GM18951 (cell line): ENCODE data around the gene VPS41.

Source experiments
- POLR2A ChIP-seq: IDR thresholded peaks from 4 replicates; pipeline ENCODE4 v1.6.1; 2011; ENCODE audit warnings: mild to moderate bottlenecking; ENCODE audit not compliant: insufficient read length, insufficient read depth; ENCODE audit errors: extremely low read depth
- in situ Hi-C: fragments of 300-500 bp; cut with MboI; formaldehyde crosslinking; loops from one replicate; pipeline ENCODE4 v1.12.0; 2022; ENCODE audit warnings: low sequenced_read_pairs, mixed read lengths, inconsistent platforms; ENCODE audit not compliant: unreplicated experiment

The VPS41 gene

GRCh38 chr7:38828026-38828425 is 81.0 kb downstream of the VPS41 start:
- no peak for TF ChIP-seq POLR2A
- in situ Hi-C loops: no loop called here

DNA sequence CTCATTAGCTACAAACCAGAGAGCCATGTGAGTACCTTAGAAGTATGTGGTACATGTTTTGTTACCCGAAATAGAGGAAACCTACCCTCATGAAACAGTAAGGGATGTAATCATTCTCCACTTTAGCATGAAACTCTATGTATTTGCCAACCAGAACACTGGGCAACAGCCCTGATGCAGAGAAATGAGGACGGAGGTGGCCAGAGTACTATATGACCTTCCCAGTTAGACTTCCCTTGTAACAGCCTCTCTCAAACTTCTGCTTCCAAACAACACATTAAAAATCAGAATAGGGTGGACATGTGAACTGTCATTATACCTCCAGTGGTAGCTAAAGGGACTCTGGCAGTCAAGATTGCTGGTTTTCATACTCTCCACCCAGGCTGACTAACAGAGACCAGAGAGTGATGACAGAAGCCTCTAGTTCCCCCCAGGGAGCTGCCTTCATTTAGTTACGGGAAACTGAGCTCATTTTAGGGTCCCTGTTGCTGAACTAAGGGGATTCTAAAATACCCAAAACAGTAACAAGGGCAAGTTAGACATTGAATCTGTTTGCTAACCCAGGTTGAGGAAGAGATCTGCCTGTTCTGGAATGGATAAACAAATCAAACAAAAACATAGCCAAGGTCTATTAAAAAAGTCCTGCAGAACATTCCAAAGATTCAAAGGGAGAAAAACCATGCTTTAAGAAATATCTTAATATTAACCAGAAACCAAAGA is 83.1 kb downstream of the VPS41 start:
- no peak for TF ChIP-seq POLR2A
- in situ Hi-C loops: no loop called here

- in situ Hi-C loops: no loop called here
- TF ChIP-seq POLR2A: no peak
Observed at GRCh38 chr7:38824948-38825347, 84.0 kb downstream of the VPS41 start.

- TF ChIP-seq POLR2A: no peak
- in situ Hi-C loops: no loop called here
Observed at GRCh38 chr7:38822549-38822948, 86.4 kb downstream of the VPS41 start.

DNA sequence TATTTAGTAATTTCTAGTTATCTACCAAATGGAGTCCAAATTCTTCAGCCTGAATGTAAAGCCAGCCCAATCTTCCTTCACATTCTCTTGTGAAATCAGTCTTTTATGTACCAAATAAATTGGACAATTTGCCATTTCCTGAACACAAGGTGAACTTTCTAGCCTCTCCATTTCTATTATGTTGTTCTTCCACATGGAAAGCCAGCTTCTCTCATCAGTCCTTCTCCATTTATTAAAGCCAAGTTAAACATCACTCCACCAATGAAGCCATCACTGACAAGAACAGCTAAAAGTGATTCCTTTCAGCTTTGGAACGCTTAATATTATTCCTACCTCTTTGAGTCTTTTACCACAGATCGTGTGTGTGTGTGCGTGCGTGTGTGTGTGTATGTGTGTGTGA is 88.4 kb downstream of the VPS41 start:
- in situ Hi-C loops: no loop called here
- no peak for TF ChIP-seq POLR2A

DNA sequence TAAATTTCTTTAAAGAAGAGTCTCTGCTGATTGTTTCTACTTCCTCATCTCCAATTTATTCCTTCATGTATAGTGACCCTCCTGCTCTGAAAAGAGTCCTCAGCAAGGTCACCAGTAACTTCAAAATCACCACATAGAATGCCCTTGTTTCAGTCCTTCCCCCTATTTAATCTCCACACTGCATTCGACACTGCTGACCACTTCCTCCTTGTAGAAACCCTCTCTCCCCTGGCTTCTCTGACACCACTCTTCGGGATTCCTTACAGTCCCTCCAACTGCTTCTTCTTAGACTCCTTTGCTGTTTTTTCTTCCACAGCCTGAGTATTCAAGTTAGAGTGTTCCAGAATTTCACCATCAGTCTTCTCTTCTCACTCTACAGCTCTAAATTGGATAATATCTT is 89.5 kb downstream of the VPS41 start:
- no peak for TF ChIP-seq POLR2A
- in situ Hi-C loops: no loop called here

GRCh38 chr7:38817526-38817925 is 91.5 kb downstream of the VPS41 start:
- no peak for TF ChIP-seq POLR2A
- in situ Hi-C loops: no loop called here

DNA sequence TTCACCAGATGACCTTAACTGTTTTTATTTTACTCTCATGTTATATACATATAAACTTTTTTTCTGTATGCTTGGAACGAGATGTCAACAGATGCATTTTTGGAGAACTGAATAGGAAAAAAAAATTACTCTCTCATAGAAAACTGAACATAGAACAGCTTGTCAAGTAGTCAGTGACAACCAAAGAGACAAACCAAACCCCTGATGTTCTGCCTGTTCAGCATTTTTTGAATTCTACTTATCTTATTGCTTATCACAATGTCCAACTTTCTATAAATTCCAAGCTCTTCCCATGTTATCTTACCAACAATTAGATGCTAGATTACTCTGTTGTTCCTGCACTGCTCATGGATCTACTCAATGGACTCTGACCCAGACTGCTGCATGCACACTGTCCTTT is 95.2 kb downstream of the VPS41 start:
- in situ Hi-C loops: no loop called here
- TF ChIP-seq POLR2A: no peak

GRCh38 chr7:38806912-38807311 is 102.1 kb downstream of the VPS41 start:
- in situ Hi-C loops: loop anchor here (10.0 kb wide), 1 partner anchor 648 kb away; no protein-coding TSS in a partner anchor
- TF ChIP-seq POLR2A: no peak

- TF ChIP-seq POLR2A: no peak
- in situ Hi-C loops: loop anchor here (10.0 kb wide), 1 partner anchor 653 kb away; no protein-coding TSS in a partner anchor
Observed at GRCh38 chr7:38801786-38802185, 107.2 kb downstream of the VPS41 start.

DNA sequence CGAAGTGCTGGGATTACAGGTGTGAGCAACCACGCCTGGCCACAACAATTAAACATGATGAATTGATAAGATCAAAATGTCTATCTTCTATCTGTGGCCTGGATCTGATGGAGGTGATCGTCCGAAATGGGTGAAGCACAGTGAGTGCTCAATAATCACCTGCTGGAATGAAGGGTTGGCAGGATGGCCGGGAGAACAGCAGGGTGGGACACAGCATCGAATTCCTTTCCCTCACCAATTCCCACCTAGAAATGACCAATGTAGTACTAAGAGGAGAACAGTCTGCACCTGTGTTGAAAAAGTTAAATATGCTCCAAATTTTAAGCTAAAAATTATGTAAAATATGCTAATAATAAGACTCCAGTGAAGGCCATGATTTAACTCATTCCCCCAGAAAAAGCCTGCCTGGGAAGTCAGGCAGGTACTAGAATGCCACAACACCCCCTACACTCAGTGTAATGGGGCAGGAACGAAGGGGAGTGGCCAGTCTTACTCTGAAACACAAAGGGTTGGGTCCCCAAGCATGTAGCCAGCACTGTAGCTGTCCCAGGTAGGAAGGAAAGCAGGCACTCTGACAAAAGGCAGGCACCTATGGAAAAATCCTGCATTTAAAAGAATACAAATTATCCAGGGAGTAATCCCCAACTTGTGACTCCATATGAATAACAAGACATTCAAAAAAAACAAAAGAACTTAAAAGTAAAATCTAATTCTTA is 110.3 kb downstream of the VPS41 start:
- no peak for TF ChIP-seq POLR2A
- in situ Hi-C loops: no loop called here

GRCh38 chr7:38796626-38797501 is 112.1 kb downstream of the VPS41 start:
- no peak for TF ChIP-seq POLR2A
- in situ Hi-C loops: no loop called here

DNA sequence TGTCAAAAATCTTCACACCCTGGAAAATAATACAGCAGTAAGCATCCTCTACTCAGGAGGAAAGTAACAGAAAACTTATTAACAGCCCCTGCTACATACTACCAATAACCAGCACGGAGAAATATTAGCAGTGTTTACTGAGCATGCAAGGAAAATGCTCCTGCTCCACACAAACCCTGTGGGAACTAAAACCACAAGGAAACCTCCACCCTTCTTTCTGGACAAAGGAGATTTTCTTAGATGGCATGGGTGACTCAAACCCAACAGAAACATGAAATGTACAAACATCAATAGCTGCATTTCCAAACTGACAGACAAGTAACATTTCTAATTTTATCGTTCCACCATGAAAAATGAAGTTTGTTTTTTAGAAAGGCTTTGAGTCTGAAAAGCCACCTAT is 113.4 kb downstream of the VPS41 start:
- no peak for TF ChIP-seq POLR2A
- in situ Hi-C loops: no loop called here
